Stimulated activated CD4-positive, alpha-beta T cell treated with anti-CD3 and anti-CD28 coated beads, Interleukin-1b, Interleukin-23, amount 100 ng/mL, for 1 hour (primary cell): ENCODE results near the gene FAM110A.
"Not testable (repeated sequence)": the region's sequence is repeated elsewhere in the genome, so short reads cannot be mapped to it uniquely, and the experiment has no call there.

Source experiments
- DNase-seq, 2 donors: peaks; one replicate each; pipeline ENCODE4 v3.0.0-alpha.2; 2020; ENCODE audit warnings: low read depth in 2 of 2

Gene FAM110A

DNA sequence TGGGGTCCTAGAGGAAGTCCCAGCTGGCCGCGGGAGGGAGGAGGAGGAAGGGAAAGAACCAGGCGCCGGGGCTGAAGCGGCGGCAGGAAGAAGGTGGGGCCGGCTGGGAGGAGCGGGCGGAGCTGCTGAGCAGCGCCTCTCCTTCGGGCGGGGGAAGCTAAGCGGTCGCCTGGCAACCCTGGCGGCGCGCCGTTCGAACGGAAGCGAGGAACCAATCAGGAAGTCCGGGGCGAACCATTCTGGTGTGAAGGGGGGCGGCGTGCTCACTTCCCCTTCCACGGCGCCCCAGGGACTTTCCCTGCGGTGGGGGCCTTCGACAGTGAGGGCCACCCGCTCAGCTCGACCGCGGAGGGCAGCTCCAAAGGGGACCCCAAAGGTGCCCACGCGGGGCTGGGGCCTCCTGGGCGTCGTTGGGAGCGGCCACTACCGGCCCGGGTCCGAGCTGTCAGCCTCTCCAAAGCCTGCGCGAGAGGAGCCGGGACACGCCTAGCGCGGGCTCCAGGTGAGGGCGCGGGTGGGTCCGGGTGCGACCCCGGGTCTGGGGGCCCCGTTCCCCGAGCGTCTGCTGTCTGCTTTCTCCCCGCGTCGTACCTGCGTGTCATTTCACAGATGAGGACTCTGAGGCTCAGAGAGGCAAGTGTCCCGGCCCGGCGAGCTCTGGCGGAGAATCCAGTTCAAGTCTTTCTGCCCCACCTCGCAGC, at the start of gene FAM110A:
FAM110A (plus strand) TSS at position 266 of the 701 bp plus-strand sequence. CDS start 11,090 bp downstream, outside the sequence.
- peak; percentile 84 to 91 for DNase-seq

DNA sequence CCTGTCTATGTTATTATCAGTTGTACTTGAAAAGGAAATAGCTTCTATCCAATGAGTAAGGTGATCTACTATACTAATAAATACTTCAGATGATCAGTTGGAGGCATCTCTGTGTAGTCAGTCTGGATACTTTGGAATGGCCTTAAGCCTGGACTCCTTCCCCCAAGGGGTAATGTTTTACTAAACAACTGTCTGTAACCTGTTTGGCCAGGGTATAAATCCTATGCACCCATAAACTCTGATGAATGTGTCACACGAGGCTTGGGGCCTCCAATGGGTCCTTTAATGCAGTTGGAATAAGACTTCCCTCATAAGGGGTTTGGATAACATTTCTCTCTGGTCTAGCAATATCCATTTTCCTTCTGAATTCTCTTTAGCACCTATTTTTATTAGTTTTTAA, 45.7 kb upstream of the FAM110A start:
- no peak for DNase-seq

DNA sequence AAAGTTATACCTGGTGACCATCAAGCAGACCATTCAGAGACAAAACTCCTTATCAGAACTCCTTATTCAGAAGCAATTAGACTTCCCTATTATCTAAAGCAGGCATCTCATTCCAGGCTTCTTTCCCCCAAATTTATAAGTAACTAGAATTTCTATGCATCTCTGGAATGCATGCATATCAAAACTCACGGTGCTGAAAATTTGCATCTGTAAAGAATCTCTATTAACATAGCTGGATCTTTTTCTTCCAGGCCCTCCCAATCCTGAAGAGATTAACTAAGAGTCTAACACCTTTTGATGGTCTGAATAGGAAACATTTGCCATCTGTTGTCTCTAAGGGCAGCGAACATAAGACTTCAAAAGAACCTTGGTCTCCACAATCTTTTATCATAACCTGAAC, 42.5 kb upstream of the FAM110A start:
- DNase-seq = no peak

DNA sequence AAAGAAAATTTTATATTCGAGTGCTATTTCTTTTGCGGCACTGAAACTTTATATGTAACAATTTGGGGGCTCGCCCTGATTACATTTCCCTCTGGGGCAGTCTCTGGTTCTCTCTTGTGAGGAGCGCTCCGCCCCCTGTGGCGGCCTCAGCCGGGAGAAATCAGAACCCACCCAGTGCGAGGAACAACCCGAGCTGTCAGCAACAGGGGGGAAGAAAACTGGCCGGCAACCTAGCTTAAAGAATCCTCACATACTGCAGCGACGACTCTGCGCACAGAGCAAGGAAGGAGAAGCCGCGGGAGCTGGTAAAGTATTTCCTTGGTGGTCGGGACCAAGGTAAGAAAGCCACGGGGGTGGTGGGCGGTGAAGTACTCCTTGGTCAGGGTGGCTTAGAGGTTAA, 41.3 kb upstream of the FAM110A start:
- DNase-seq = no peak

DNA sequence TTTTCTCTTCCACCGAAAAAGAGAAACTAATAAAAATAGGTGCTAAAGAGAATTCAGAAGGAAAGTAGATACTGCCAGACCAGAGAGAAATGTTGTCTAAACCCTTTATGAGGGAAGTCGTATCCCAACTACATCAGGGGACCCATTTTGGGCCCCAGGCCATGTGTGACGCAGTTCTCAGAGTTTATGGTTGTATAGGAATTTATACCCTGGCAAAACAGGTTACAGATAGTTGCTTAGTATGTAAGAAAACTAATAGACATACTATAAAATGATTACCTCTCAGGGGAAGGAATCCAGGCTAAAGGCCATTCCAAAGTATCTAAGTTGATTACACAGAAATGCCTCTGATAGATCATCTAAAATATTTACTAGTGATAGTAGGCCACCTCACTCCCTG, 36.6 kb upstream of the FAM110A start:
- no peak for DNase-seq

DNA sequence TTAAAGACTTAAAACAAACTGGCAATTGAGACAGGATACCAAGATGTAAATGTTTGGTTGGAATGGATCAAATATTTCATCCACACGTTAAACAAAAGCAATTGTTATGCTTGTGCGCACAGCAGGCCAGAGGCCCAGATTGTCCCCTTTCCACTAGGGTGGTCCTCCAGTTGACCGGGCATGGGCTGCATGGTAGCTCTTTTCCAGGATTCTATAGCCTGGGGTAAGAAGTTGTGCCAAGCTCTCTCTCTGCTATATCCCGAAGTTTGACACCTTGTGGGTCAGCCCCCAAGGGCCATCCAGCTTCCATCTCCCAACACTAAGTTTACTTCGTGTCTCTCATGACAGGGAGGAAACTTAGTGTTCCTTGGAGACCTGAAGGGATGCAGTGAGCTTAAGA, 34.8 kb upstream of the FAM110A start:
- not testable (repeated sequence) for DNase-seq

DNA sequence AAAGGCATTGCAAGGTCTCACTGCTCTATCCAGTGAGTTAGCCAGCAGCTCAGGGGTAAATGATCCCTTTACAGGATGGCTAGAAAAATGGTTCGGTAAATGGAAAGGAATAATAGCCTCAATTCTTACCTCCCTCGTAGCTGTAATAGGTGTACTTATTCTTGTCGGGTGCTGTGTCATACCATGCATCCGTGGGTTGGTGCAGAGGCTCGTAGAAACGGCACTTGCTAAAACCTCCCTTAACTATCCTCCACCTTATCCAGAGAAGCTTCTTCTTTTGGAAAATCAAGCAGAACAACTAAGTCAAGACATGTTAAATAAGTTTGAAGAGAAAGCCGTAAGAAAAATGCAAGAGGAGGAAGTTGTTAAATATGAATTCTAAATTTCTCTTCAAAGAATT, 33.5 kb upstream of the FAM110A start:
- not testable (repeated sequence) for DNase-seq

DNA sequence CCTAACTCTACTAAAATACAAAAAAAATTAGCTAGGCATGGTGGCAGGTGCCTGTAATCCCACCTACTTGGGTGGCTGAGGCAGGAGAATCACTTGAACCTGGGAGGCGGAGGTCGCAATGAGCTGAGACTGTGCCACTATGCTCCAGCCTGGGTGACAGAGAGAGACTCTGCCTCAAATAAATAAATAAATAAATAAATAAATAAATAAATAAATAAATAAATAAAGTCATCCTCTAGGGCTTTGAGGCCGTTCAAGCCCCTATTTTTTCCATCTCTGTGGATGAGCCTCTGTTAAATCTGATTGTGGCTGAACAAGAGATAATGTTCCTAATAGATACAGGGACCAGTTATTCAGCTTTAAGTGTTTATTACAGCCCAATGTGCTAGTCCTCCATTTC, 31.8 kb upstream of the FAM110A start:
- no peak for DNase-seq

DNA sequence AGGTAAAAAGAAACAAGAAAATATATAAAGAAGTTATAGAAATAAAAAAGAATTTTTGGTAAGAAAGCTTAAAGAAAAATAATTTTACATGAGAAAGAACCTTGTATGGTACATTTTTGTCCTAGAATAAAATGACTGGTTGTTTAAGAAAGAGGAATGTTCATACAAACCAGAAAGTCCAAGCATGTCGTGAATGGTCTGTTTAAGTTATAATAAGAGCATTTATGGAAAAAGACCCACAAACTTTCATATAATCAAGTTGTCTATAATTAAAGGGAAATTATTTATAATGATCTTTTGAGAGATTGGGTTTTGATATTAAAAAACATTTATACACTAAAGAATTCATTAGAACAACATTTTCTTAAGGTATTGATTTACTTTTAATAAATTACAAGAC, 27.8 kb upstream of the FAM110A start:
- no peak for DNase-seq

DNA sequence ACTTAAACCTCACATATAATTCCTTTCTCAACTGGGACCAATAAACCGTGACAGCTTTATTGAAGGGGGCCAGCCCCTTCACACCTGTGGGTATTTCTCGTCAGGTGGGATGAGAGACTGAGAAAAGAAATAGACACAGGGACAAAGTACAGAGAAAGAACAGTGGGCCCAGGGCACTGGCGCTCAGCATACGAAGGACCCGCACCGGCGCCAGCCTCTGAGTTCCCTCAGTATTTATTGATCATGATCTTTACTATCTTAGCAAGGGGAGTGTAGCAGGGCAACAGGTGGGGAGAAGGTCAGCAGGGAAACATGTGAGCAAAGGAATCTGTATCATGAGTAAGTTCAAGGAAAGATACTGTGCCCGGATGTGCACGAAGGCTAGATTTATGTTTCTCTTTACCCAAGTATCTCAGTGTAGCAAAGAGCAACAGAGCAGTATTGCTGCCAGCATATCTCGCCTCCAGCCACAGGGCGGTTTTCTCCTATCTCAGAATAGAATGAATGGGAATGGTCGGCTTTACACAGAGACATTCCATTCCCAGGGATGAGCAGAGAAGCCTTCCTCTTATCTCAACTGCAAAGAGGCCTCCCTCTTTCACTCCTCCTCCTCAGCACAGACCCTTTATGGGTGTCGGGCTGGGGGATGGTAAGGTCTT, 21.6 kb upstream of the FAM110A start:
- not testable (repeated sequence) for DNase-seq

DNA sequence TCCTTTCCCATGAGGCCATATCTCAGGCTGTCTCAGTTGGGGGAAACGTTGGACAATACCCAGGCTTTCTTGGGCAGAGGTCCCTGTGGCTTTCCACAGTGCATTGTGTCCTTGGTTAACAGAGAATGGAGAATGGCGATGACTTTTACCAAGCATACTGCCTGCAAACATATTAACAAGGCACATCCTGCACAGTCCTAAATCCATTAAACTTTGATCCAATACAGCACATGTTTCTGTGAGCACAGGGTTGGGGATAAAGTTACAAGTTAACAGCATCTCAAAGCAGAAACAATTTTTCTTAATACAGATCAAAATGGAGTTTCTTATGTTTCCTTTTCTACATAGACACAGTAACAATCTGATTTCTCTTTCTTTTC, 21.1 kb upstream of the FAM110A start:
- DNase-seq = not testable (repeated sequence)

DNA sequence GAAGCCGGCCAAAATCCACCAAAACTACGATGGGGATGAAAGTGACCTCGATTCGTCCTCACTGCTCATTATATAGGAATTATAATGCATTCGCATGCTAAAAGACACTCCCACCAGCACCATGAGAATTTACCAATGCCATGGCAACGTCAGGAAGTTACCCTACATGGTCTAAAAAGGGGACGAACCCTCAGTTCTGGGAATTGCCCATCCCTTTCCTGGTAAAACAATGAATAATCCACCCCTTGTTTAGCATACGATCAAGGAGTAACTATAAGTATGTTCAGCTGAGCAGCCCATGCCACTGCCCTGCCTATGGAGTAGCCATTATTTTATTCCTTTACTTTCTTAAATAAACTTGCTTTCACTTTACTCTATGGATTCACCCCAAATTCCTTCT, 20.1 kb upstream of the FAM110A start:
- no peak for DNase-seq

DNA sequence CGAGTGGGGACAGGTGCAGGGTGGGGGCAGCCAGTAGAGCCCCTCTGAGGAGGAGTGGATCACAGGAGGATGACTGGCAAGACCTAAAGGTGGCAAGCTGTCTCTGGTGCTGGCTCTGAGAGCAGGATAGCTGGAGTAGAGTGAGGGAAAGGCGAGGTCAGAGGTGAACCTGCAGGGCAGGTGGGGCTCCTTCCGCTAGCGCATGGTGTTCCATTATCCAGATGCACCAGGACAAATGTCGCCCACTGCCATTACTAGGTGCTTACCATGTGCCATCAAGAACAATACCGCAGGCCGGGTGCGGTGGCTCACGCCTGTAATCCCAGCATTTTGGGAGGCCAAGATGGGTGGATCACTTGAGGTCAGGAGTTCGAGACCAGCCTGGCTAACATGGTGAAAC, 18.3 kb upstream of the FAM110A start:
- no peak for DNase-seq

DNA sequence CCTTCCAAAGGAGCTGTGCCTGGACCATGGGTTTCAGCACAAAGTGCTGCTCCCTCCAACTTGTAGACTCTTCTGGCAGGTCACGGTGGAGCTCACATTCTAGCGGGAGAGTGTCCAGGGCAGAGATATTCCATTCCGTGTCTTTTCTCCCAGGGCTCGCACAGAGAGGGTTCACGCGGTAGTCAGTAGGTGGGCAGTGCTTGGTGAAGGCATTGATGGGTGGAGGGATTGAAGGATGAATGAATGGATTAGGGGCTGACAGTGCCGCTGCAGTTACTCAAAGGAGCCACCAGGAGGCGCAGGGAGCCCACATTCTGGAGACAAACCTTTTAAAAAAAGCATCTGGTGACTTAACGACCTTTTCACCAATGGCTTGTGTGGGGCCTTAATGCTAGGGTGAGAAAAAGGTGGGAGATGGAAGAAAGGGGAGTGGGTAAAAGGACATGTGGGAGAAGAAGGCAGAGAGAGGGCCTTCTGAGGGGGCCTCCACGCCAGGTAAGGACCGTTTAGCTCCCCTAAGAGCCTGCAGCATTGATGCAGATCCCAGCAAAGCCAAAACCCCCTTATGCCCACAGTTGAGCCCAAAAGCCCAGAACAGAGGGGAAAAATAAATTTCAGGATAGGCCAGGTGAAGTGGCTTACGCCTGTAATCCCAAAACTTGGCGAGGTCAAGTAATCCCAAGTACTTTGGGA, 17.5 kb upstream of the FAM110A start:
- peak; percentile 36 to 38 for DNase-seq

DNA sequence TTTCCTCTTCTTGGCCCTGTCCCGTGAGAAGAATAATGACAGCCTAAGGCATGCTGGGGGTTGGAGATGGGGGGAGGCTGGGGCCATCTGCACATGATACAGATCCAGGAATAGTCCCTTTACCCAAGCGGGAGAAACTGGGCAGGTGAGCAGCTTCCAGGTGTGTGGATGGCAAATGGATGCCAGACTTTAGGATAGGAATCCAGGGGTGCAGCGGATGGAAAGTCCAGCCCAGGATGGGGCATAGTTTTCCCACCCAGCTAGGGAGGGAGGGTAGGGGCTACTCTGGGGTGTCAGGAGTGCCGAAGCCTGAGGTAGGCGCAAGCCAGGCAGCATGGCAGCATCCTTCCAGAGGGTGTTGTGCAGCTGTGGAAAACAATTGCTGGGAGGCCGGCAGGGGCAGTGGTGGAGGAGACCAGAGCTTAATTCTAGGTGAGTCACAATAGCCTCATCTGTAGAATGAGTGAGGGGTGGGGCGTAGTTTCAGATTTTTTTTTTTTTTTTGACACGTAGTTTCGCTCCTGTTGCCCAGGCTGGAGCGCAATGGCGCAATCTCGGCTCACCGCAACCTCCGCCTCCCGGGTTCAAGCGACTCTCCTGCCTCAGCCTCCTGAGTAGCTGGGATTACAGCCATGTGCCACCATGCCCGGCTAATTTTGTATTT, 15.4 kb upstream of the FAM110A start:
- DNase-seq = no peak

DNA sequence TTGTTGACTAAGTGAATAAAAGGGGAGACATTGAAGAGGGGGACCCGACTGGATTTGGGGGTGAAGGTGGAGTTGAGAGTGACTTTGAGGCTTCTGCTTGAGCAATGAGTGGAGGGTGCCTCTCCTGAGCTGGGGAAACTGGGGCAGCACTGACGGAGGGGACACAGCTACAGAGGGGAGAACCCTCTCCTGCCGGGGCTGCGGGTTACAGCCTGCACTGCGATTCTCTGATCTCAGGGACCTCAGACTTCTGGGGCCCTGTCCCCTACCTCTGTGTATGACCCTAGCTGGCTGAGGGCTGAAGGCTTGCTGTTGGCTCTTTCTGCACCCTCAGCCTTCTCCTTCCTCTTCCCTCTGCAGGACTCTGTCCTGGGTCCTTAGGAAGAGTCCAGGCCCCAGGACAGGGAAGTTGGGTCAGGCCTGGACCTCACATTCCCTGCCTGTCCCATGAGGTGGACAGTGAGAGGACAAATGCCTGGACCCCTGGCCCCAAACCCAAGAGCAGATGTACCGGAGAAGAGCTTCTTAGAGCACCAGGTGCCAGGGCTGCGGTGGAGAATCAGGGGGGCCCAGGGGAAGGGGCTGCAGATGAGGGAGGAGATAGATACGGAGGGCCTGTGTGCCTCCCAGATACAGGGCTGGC, 13.7 kb upstream of the FAM110A start:
- DNase-seq = no peak

DNA sequence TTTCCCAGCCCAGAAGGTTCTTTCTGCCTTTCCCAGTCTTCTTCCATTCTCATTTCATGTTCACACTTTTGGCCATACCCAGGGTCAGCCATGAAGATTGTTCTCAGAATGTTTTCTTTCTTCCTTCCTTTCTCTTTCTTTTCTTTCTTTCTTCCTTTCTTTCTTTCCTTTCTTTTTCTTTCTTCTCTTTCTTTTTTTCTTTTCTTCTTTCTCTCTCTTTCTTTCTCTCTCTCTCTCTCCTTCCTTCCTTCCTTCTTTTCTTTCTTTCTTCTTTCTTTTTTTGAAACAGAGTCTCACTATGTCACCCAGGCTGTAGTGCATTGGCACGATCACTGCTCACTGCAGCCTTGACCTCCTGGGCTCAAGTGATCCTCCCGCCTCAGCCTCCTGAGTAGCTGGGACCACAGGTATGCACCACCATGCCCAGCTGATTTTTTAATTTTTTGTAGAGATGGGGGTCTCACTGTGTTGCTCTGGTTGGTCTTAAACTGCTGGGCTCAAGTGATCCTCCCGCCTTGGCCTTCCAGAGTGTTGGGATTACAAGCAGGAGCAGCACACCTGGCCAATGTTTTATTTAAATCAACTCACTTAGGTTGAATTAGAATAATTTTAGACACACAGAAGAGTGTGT, 13.1 kb upstream of the FAM110A start:
- DNase-seq = no peak

DNA sequence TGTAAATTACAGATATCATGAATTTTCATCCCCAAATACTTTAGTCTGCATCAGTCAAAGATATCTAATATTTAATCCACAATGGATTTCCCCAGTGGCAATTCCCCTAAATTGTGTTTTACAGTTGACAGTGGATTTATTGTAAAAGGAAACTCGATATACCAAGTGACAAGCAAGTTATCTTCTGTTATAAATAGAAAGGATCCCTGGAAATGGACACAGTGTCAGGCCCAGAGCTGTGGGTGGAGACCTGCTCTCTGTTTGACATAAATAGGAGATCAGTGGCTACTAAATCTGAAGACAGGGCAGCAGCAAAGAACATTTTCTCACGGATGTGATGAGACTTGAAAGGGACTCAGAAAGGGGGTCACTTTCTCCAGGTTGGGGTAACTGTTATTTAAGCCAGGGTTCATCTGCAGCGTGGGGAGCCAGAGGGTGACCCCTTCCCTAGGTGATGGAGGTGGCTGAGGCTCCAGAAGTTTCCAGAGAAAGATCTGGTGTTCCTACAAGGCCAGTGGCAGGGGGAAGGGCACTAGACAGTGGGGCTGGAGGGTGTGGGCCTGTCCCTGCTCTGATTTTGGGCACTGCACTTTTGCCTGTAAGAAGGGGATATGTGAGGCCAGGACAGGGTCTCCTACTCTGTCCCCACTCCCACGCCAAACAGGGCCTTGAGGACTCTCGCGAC, 12.3 kb upstream of the FAM110A start:
- DNase-seq = no peak

DNA sequence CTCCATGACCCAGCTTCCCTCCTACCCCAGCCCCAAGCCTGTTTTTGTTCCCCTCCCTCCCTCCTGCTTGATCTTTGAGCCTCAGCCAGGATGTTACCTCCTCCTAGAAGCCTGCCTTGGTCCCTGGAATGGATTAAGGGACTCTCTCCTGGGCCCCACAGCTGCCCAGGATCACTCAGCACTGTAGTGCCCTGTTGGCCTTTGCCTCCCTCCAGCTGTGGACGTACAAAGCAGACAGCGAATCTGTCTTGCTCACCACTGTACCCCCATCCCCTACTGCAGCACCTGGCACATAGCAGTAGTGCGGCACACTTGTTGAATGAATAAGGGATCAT, 11.8 kb upstream of the FAM110A start:
- DNase-seq = no peak

DNA sequence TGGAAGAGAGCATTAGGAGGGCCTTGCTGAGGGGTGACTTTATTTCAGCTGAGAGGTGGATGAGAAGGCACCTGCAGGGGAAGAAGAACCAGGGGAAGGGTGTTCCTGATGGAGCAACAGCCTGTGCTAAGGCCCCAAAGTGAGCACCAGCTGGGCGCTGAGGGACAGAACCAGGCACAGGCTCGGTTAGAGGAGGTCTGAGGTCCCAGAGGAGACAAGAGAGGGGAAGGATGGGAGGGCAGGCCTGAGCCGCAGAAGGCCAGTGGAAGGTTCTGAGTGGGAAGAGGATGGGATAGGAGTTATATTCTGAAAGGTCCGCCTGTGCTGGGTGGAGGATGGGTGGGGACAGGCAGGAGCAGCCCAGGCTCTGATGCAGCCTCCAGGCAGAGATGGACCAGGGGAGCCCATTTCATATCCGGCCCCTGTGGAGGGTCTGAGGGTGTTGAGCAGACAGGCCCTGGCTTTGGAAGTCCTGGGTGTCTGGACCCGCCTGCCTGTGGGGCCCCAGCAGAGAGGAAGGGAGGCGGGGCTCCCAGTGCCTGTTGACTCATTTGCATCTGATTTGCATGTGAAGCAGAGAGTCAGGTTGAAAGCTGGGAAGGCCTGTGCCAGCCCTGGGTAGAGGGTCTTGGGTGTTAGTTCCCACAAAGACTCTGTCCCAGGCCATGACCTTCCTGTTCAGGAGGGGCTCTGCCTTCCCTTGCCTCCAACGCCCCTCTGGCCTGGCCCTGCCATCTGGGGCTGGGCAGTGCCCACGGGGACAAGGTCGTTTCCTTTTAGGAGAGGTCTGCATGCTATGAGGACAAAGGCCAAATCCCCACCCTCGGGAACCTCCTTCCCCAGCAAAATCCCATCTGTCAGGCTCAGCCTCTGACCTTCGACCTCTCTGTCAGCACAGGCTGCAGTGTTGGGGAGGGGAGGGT, 10.6 kb upstream of the FAM110A start:
- DNase-seq = no peak
